Fibroblast of gingiva (primary cell): ENCODE data around the gene ACYP2.

Experiments used
- DNase-seq: peaks from one replicate; pipeline ENCODE4 v3.0.0-alpha.2; 2011; ENCODE audit warnings: low read depth

The ACYP2 gene

DNA sequence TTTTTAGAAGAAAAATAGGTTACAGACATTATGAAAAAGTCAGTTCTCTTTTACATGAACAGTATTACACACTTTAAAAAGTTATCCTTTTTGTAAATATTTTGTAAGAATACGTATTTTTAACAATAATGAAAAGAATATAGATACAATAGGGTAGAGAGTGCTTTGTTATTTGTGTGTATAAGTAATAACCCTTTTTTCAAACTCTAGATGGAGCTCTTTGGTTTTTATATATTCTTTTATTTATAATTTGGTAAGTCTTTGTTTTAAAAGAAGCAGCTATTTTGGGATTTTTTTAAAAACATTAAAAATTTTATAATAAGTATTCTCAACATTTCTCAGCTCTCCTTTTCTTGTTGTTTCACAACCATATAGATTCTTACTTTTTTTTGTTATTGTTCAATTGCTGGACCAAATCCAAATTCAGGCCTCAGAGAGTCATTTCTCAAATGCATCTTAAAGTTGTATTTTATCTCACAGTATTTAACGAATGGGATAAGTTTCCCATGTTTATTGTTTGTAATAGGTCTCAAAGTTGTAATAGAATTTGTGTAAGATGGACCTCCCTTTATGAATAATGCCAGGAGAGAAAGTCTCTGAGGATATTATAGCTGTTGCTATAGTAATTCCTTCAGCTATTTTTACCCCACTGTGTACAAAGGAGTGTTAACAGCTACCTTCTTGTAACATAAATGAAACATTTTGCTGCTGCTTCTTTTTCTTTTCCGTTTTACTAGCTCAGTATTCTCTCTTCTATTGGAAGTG lies 46.4 kb downstream of the ACYP2 start:
- no peak for DNase-seq

DNA sequence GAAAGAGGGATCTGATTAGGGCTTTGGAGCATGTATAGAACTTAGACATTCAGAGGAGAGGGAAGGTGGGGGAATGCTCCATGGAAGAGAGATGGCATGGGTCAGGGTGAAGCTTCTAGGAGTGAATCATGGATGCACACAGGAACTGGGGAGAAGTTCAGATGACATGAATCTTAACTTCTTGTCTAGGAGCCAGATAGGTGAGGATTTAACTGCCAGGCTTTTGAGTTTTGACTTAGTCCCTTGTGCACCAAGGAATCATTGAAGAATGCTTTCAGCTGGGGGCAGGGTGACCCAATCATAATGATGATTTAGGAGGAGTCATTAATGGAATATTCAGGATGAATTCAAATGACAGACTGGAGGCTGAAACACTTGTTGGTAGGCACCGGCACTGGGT lies 48.7 kb downstream of the ACYP2 start:
- no peak for DNase-seq

DNA sequence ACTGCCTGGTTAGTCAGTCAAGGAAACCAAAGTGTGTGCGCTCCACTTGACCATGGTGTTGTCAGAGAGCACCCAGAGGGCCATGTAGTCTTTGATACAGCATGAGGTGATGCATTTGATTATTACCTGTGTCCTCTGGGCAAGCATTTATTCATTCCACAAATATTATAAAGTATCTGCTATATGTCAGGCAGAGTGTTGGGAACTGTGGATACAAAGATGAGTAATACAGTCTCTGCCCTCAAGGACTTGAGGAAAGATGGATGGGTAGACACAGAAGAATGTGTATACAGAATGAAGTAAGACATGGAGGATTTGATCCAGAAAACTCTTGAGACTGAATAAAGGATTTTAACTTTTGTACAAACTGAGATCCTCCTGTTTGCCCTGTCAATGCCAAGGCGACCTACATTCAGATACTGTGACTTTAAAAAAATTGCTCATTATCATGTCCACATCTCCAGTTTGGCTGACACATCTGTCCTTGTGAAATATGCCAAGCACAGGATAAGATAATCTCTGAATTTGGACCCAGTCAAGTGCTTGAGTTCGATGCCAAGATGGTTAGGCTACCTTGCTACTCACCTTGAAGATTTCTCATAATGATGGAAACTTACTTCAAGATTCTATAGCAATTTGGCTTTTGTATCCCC lies 50.8 kb downstream of the ACYP2 start:
- DNase-seq, result no peak

DNA sequence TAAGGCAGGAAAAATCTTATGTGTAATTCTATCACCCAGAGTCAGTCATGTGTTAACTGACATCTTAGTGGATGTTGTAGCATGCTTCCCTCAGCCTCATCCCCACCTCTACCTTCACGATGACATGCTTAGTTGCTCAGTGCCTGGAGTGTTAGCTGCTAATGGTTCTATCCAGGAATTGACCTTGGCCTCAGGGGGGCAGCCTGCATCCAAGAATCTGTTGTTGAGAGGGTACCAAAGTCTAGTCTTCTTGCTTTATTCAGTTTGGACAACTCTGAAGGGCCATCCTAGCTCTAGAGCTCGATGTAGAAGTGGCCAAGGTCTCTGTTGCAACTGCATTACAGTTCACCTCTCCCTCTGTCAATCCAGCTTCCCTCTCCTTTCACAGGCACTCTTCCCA lies 61.2 kb downstream of the ACYP2 start:
- DNase-seq, result peak; percentile 24

DNA sequence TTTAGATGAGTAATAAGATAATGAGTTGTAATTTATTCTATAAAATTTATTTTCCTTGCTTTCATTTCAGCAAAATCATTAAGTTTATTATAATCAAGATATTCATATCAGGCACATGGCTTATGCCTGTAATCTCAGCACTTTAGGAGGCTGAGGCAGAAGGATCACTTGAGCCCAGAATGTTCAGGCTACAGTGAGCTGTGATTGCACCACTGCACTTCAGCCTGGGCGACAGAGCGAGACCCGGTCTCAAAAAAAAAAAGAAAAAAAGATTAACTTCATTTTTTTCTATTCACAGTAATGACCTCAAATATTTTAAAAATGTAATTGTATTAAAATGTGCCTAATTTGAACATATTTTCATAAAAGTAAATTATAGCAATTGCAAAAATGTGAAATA lies 67.9 kb downstream of the ACYP2 start:
- DNase-seq, result no peak

DNA sequence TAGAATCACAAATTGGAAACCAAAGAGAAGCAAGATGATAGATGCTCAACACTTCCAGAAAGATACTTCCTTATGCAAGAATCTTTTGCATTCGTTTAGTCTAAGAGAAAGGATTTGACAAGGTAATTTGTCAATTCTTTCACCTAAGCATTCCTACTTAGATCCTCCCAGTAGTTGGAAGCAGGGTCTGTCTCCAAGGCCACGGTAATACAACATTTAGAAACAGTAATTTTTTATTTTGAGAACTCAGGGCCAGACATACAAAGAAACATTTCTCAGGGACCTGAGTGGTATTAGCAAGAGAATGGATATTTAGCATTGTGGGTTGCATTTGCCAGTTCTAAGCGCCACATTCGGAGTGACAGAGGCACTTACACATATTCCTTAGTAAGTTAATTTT lies 68.6 kb downstream of the ACYP2 start:
- DNase-seq, result no peak

DNA sequence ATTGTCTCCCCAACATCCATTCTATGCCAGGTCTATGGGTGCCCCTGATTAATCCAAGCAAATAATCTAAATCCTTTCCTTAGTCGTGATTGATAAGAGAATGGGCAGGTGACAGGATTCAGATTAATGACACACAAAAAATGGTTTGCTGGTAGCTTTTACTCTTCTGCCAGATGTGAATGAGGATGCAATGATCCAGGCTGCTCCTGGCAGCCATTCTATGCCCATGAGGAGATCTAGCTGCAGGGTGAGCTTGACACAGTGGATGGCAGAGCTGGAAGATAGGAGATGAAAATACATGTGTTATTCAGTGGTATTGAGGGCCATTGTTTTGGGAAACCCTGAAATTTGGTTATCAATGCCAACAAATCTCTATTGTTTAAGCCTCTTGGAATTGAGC lies 69.7 kb downstream of the ACYP2 start:
- DNase-seq, result no peak

DNA sequence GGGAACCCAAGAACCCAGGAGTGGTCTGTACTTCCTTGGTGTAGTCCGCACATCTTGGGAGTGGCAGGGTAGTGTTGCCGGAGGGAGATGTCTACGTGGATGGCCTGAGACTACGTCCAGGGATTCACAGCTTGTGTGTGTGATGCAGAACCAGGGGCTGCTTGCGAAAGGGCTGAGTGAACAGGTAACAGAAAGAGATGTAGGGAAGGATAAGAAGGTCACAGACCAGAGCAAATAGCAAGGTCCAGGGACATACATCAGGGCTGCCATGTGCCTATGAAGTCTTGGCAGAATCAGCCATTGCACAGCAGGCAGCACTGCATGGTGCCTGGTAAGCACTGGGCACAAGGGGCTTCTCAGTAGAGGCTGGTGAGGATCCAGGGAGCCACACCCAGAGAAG lies 71.9 kb downstream of the ACYP2 start:
- DNase-seq, result no peak

DNA sequence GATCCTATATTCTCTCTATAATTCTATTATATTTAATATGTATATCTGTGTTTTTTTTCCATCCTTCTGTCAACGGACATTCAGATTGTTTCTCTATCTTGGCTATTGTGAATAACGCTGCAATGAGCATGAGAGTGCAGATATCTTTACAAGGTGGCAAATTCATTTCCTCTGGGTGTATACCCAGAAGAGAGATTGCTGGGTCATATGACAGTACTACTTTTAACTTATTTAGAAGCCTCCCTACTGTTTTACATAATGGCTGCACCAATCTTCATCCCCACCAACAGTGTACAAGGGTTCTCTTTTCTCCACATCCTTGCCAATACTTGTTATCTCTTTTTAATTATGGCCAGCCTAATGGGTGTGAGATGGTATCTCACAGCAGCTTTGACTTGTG lies 74.1 kb downstream of the ACYP2 start:
- no peak for DNase-seq

DNA sequence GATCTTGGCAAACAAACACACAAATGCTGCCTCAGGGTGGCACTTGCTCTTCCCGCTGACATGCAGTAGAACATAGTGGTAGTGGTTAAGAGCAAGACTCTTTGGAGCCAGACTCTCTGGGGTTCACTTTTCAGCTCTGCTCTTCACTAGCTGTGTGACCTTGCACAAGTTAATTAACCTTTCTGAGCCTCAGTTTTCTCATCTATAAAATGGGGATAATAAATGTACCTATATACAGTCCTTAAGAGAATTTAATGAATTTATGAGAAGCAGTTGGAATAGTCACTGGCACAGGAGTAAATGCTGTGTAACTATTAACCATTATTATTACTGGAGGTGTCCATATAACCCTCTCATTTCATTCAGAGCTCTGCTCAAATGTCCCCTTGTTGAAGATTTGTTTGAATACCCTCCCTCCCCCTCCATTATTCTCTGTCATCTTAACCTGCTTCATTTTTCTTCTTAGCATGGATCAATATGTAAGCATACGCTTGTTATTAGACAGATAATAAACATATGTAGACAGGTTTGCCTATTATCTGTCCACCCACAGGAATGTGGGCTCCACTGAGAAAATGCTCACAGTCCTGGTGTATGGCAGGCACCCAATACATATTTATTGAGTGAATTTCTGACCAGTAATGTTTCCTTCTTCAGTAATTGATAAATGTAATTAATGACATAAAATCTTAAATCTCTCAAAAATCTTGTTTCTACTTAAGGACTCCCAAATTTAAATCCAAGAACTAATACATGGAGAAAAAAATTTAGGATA lies 76.1 kb downstream of the ACYP2 start:
- no peak for DNase-seq

DNA sequence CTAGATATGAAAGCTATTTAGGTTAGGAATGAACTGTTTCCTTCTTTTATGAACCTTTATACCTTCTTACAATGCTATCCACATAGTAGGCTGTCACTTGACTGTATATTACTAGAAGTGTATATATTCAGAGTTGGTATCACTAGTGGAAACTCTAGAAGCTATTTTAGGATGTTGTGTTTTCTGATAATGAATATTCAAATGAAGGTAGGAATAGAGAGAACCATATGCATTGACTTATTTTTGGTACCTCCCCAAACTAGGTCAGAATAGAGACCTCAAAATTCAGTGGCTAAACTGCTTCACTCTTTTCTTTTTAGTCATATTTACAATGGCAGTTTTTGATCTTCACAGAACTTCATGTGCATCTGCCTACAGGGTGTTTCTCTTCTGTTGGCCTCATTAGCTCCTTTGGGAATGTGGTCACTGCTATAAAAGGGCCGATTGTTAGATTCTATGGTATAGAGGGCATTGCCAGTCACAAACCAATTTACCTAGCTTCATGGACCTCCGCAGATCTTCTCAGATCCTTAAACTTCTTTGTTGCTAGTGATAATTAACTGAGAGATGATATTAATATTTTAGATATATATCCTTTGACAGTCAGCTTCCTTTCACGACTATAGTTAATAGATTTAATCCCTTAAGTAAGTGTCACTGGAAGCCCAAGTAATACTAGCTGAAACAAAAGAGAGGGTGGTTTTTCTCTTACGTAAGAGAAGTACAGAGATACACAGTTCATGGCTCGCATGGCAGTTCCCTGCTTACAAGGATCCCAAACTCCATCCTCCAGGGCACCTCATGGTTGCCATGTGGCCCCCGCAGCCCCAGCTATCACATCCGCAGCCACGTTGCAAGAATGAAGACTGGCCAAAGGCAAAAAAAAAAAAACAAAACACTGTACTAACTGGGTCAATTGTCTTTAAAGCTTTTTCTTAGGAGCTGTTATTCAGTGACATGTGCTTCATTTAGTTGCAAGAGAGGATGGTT lies 79.6 kb downstream of the ACYP2 start:
- no peak for DNase-seq

DNA sequence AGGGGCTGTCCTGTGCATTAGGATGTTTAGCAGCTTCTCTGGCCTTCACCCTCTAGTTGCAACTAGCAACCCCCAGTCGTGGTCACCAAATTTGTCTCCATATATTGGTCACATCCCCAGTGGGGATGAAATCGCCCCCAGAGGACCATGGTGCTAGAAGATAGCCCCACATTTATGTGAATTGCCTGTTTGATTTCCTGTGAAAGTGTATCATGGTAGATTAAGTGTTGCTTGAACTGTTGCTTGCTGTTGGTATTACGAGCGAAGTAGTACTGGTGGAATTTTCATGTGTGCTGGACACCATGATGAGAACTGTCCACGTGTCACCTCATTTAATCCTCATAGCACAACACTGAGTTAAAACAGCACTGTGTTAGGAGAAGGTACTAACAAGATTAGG lies 81.2 kb downstream of the ACYP2 start:
- no peak for DNase-seq

DNA sequence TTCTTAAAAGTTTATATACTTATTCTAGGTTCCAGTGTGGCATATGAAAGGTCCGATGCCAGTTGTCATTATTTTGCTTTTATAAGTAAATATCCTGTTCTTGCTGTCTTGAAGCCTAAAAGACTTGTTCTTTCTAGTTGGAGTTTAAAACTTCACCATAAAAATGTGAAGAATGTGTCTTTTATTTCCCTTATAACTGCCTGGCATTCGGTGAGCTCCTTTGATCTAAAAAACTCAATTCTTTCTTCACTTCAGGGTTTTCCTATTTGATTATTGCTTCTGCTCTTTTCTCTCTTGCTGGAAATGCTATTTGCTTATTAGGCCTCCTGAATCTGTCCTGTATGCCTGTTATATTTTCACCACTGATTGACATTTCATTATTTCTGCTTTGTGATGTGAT lies 89.1 kb downstream of the ACYP2 start:
- no peak for DNase-seq

DNA sequence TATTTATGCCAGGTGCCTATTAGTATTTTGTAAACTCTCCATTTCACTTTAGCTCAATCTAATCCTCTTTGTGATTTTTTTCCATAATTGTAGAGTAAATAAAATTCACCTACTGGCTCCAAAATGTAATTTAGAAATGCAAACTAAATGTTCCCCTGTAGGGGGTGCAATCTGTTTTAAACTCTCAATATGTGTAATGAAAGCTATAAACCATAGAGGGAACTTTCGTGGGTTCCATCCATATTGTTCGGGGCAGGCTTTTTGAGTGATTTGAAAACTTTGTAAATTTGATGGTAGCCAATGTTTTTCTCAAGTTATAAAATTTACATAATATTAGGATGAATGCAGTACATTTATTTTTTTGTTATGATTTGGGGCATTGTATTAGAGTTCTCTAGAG lies 91.2 kb downstream of the ACYP2 start:
- peak; percentile 20 for DNase-seq

DNA sequence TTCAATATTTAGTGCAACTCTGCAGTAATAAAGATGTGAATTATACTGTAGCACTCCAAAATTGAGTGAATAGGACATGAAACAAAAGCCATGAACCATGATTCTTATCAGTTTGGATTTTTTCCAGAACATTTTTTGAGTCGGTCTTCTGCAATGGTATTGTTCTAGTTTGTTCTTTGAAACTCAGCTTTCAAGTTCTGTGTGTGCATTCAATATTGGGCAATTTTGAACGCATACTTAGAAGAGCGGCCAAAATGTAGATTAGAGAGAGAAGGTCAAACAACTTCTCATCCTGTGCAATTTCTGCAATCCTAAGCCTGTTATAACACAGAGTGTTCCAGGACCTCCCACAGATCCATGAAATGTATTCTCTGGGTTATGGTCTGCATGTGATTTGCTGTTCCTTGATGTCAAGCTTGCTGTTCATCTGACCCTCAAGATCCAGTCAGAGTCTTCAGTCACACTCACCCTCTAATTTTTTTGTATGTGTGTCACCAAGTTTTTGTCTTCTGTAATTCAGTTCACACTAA lies 92.3 kb downstream of the ACYP2 start:
- peak; percentile 46 for DNase-seq

DNA sequence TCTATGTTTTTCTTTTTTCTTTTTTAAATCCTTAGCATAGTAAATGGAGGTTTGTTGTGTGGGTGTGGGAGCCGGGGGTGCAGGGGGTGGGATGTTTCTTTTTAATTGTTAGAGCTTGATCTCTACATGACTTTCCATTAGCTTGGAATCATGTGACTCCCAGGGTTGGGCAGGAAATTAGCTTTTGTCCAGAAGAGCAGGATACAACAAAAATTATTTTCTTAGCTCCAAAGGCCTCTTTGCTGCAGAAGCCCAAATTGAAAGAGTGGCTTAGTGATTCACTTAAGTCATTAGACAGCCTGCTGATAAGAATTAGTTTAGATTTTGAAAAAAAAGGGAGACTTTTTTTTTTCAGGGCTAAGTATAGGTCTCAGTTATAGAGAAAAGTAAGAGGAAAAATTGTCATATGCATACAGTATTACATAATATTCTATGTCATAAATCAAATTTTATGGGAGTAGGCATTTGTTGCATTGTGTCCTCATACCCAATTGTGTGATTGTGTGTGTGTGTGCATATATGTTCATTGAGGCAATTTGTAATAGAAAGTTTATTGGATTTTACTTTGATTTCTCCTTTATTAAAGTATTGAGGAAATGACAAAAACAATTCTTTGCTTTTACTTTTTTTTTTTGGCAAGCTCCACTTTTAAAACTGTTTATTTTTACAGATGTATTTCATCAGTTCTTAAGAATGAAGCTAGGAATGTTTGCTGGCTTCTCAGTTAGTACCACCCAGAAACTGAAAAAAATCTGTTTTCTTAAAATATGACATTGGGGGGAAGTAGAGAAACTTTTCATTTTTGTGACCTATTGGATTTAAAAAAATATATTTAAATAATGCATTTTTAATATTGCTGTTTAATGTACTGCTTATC lies 93.2 kb downstream of the ACYP2 start:
- peak; percentile 43 for DNase-seq

DNA sequence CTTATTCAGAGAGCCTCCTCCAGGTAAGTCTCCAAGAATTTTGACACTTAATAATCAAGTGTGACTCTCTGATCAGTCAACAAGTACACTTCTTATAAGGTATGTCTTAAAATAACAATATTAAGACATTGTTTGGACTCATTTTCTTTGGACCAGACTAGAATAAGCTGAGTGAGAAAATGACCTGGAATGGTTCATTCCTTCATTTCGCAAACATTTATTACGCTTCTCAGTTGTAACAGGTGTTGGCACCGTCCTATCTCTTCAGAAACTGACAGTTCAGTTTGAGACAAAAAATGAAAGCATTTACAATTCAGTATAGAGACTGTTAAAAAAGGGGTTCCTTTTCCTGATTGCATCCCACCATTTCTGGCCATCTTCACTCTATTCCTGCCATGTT lies 94.0 kb downstream of the ACYP2 start:
- no peak for DNase-seq

DNA sequence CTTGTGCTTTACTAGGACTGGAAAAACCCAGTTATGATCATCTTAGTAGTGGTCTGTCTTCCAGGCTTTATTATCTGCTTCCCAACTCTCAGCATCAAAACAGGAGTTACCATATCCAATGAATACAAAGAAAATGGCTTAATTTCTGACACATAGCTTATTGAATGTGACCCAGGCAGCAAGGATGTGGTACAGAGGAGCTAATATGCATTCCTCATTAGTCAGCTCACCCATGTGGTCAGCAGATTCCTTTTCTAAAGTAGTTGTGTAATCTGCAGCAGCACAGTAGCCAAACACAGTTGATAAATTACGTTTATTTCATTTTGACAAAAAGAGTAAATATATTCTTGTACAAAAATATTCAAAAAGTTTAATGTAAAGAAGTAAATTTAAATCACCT lies 97.0 kb downstream of the ACYP2 start:
- DNase-seq, result peak; percentile 81

DNA sequence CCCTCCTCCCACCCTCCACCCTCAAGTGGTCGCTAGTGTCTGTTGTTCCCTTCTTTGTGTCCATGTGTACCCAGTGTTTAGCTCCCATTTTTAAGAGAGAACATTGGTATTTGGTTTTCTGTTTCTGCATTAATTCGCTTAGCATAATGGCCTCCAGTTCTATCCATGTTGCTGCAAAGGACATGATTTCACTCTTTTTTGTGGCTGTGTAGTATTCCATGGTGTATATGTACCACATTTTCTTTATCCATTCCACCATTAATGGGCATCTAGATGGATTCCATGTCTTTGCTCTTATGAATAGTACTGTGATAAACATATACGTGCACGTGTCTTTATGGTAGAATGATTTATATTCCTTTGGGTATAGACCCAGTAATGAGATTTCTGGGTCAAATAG lies 97.7 kb downstream of the ACYP2 start:
- no peak for DNase-seq

DNA sequence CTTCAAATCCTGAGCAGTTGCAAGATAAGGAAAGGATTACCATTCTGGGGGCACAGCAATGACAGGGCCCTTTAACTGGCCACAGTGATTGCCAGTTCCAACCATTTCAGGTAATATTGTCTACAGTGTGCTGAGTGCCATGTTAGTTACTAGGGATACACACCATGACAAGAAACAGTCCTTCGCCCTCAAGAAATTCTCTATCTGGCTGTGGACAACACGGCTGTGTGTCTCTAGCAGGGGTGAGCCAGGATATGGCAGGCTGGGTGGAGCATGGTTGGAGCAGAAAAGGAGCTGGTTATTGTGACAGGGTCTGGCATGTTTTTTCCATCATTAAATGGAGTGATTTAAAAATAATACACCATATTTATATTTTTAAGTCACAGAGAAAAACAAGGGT lies 109.6 kb downstream of the ACYP2 start:
- no peak for DNase-seq

DNA sequence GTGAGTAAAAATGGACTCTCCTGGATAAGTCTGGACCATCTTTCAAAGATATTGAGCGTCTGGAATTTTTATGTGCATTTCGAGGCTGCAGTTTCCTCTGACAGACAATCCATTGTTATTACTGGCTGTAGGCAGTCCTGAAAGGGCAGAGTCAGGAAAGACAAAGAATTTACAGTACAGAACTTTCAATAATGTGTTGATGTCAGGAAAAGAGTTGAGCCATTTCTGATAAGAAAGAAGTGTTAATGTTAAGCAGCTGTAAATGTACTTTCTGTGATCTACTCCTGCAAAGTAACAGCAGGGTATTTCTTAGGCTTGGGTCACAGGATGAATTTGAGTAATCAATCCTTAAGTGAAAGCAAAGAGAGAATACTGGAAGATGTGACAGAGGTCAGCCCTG lies 110.8 kb downstream of the ACYP2 start:
- no peak for DNase-seq
